HepG2 (cell line): ENCODE measurements around the gene CFAP100. TPM values are rescaled to one million over a fixed set of nuclear protein-coding genes. Genes with fewer than 3 reads are reported as not detected.

Source experiments
- ATAC-seq: fragments of 200-7000 bp; cut with Tn5 transposase; 3 replicates; pipeline ENCODE4 v1.9.1; 2020; ENCODE audit warnings: mild to moderate bottlenecking, moderate library complexity
- BruUV-seq: library from RNA; stranded (reverse); fragments of 400-500 nt; replicated peaks from 2 replicates; lab custom pipeline; 2021; lab: Mats Ljungman, UMichigan
- CTCF ChIA-PET: fragments of 300-600 bp; formaldehyde crosslinking; extraction: SDS; loops from one replicate; lab custom pipeline; 2021; ENCODE audit warnings: low total read pairs, inconsistent platforms, low intra/inter-chr PET ratio; lab: Yijun Ruan, JAX
- POLR2A ChIA-PET: fragments of 350-600 bp; sonication (Branson Sonifier 250); formaldehyde crosslinking; loops from one replicate; lab custom pipeline; 2020; ENCODE audit warnings: antibody characterized with exemption, inconsistent platforms; lab: Yijun Ruan, JAX
- DNase-seq: peaks from one replicate; pipeline ENCODE4 v3.0.0-alpha.2; 2015; ENCODE audit warnings: low spot score
- FAIRE-seq: peaks from 3 replicates; lab custom pipeline; 2011; peaks lifted over from hg19 to GRCh38; lab: Jason Lieb, UNC
- H2AFZ ChIP-seq: one replicate; pipeline ENCODE4 v1.6.1; 2011; ENCODE audit warnings: low read length, inconsistent platforms
- H3K27ac ChIP-seq: fragments of 300-600 bp; 3 replicates; pipeline ENCODE4 v1.8.0; 2011; ENCODE audit warnings: mixed run types, mild to moderate bottlenecking, mixed read lengths, low read length, inconsistent platforms; ENCODE audit not compliant: insufficient read depth; ENCODE audit errors: extremely low read length
- H3K27me3 ChIP-seq, 2 experiments: fragments of 200-600 bp in 1 of 2; 2 replicates in 1 of 2; 3 replicates in 1 of 2; pipeline versions ENCODE4 v1.6.0 to v1.8.0; 2011; ENCODE audit warnings: low read length in 2 of 2, mild to moderate bottlenecking in 2 of 2, moderate library complexity in 2 of 2, inconsistent platforms in 1 of 2; ENCODE audit not compliant: insufficient read depth in 2 of 2, control insufficient read depth in 1 of 2
- H3K36me3 ChIP-seq, 2 experiments: fragments of 200-600 bp in 1 of 2; replicated peaks in 1 of 2; 2 replicates in 1 of 2; 3 replicates in 1 of 2; pipeline versions ENCODE4 v1.5.1 to v1.8.0; 2011; ENCODE audit warnings: low read length in 2 of 2, inconsistent platforms in 1 of 2; ENCODE audit not compliant: insufficient read depth in 2 of 2, control insufficient read depth in 1 of 2
- H3K4me1 ChIP-seq: 2 replicates; pipeline ENCODE4 v1.5.1; 2012; ENCODE audit warnings: low read length, inconsistent platforms; ENCODE audit not compliant: insufficient read depth
- H3K4me2 ChIP-seq: 2 replicates; pipeline ENCODE4 v1.6.0; 2011; ENCODE audit warnings: low read depth, low read length, inconsistent platforms
- H3K4me3 ChIP-seq, 3 experiments: fragments of 200-600 bp in 1 of 3; sonication (generic), shearing (Covaris generic) in 1 of 3; replicated peaks in 1 of 3; 2 replicates each; pipeline ENCODE4 v1.5.1; 2011 to 2016; ENCODE audit warnings: low read length in 3 of 3, inconsistent platforms in 2 of 3, low read depth in 2 of 3, mild to moderate bottlenecking in 2 of 3, control low read depth in 1 of 3, mixed read lengths in 1 of 3; ENCODE audit not compliant: insufficient read depth in 1 of 3
- H3K79me2 ChIP-seq: one replicate; pipeline ENCODE4 v1.6.1; 2011; ENCODE audit warnings: low read length, inconsistent platforms; ENCODE audit not compliant: insufficient read depth
- H3K9ac ChIP-seq: 2 replicates; pipeline ENCODE4 v1.6.0; 2011; ENCODE audit warnings: mild to moderate bottlenecking, low read depth, low read length, inconsistent platforms; ENCODE audit not compliant: insufficient read depth
- H3K9me3 ChIP-seq: 2 replicates; pipeline ENCODE4 v1.5.1; 2012; ENCODE audit warnings: mild to moderate bottlenecking, low read length
- H4K20me1 ChIP-seq: 2 replicates; pipeline ENCODE4 v1.6.0; 2011; ENCODE audit warnings: inconsistent platforms, mild to moderate bottlenecking, low read length, moderate library complexity; ENCODE audit not compliant: insufficient read depth
- AGO1 ChIP-seq: fragments of 200-400 bp; formaldehyde crosslinking; IDR thresholded peaks from 2 replicates; pipeline ENCODE4 v1.6.1; 2017; ENCODE audit warnings: mild to moderate bottlenecking, low read depth, low read length, moderate library complexity; ENCODE audit not compliant: poor library complexity, severe bottlenecking
- ELF4 ChIP-seq: sonication (generic); formaldehyde crosslinking; IDR thresholded peaks from 2 replicates; pipeline ENCODE4 v1.5.0; 2020; ENCODE audit warnings: missing genetic modification reagents, mild to moderate bottlenecking, moderate library complexity, borderline replicate concordance
- GPBP1L1 ChIP-seq: sonication (generic); formaldehyde crosslinking; IDR thresholded peaks from 2 replicates; pipeline ENCODE4 v1.5.0; 2020; ENCODE audit warnings: mild to moderate bottlenecking, missing genetic modification reagents
- HMG20B ChIP-seq: conservative IDR thresholded peaks from 2 replicates; pipeline ENCODE4 v1.6.1; 2016; ENCODE audit warnings: missing genetic modification reagents, missing compliant biosample characterization
- HOMEZ ChIP-seq: IDR thresholded peaks from 2 replicates; pipeline ENCODE4 v1.6.1; 2016; ENCODE audit warnings: low read depth
- KMT2B ChIP-seq: IDR thresholded peaks from 2 replicates; pipeline ENCODE4 v1.6.1; 2016; ENCODE audit warnings: missing genetic modification reagents, missing compliant biosample characterization
- MAFK ChIP-seq, 2 experiments: IDR thresholded peaks in 1 of 2; conservative IDR thresholded peaks in 1 of 2; 2 replicates each; pipeline ENCODE4 v1.6.1; 2011; ENCODE audit warnings: improper control_type of control experiment in 2 of 2, low read length in 2 of 2
- PAF1 ChIP-seq: IDR thresholded peaks from 2 replicates; pipeline ENCODE4 v1.6.1; 2016; ENCODE audit warnings: missing genetic modification reagents, missing compliant biosample characterization
- POLR2AphosphoS5 ChIP-seq: IDR thresholded peaks from 2 replicates; pipeline ENCODE4 v1.6.1; 2012; ENCODE audit warnings: low read depth, low read length
- RFX1 ChIP-seq: fragments of 450-650 bp; IDR thresholded peaks from 2 replicates; pipeline ENCODE4 v1.6.1; 2017
- SIX4 ChIP-seq: sonication (generic); formaldehyde crosslinking; IDR thresholded peaks from 2 replicates; pipeline ENCODE4 v1.4.0; 2020; ENCODE audit warnings: missing genetic modification reagents
- SNAPC5 ChIP-seq: sonication (generic); formaldehyde crosslinking; IDR thresholded peaks from 2 replicates; pipeline ENCODE4 v1.8.1; 2023; ENCODE audit warnings: mild to moderate bottlenecking, missing genetic modification reagents, borderline replicate concordance
- SP140L ChIP-seq: sonication (generic); formaldehyde crosslinking; IDR thresholded peaks from 2 replicates; pipeline ENCODE4 v1.4.0; 2020; ENCODE audit warnings: missing genetic modification reagents, borderline replicate concordance
- ZFP62 ChIP-seq: sonication (generic); formaldehyde crosslinking; IDR thresholded peaks from 2 replicates; pipeline ENCODE4 v1.4.0; 2020; ENCODE audit warnings: missing genetic modification reagents
- ZNF18 ChIP-seq: sonication (generic); formaldehyde crosslinking; IDR thresholded peaks from 2 replicates; pipeline ENCODE4 v1.8.0; 2022; ENCODE audit warnings: mild to moderate bottlenecking, missing genetic modification reagents; ENCODE audit not compliant: insufficient replicate concordance
- ZNF263 ChIP-seq: sonication (generic); formaldehyde crosslinking; IDR thresholded peaks from 2 replicates; pipeline ENCODE4 v1.4.0; 2020; ENCODE audit warnings: missing genetic modification reagents
- ZNF274 ChIP-seq: sonication (generic); formaldehyde crosslinking; IDR thresholded peaks from 2 replicates; pipeline ENCODE4 v1.5.1; 2020; ENCODE audit warnings: mild to moderate bottlenecking, missing genetic modification reagents
- ZNF354B ChIP-seq: sonication (generic); formaldehyde crosslinking; IDR thresholded peaks from 2 replicates; pipeline ENCODE4 v1.8.0; 2022; ENCODE audit warnings: mild to moderate bottlenecking, missing genetic modification reagents
- ZNF569 ChIP-seq: sonication (generic); formaldehyde crosslinking; IDR thresholded peaks from 2 replicates; pipeline ENCODE4 v1.5.0; 2020; ENCODE audit warnings: mild to moderate bottlenecking, missing genetic modification reagents, moderate library complexity, borderline replicate concordance
- ZNF780A ChIP-seq: sonication (generic); formaldehyde crosslinking; IDR thresholded peaks from 2 replicates; pipeline ENCODE4 v1.8.0; 2022; ENCODE audit warnings: mild to moderate bottlenecking, missing genetic modification reagents, moderate library complexity
- WGBS: methylation state at CpG from one replicate; pipeline ENCODE4 v1.1.6; 2017; ENCODE audit warnings: low lambda C conversion rate; 5-methylcytosine and 5-hydroxymethylcytosine counted together
- in situ Hi-C: cut with HindIII; loops from 2 replicates; pipeline ENCODE4 v1.10.0; 2017; ENCODE audit warnings: low pct_unique_long_range_greater_than_20kb; ENCODE audit not compliant: extremely low pct_ligation_motif_present
- intact Hi-C: fragments of 100-400 bp; cut with micrococcal nuclease; formaldehyde crosslinking; loops from one replicate; pipeline ENCODE4 v1.10.0; 2022; ENCODE audit not compliant: unreplicated experiment
- polyA plus RNA-seq, 8 experiments: library from polyadenylated mRNA; depleted of rRNA in 3 of 8; stranded (reverse) in 7 of 8; unstranded in 1 of 8; fragments of >200 nt; fragmentation: Illumina TruSeq in 4 of 8; extraction: Trizol in 4 of 8; gene quantifications; 2 replicates each; pipeline versions ENCODE4 v1.2.1 to v1.2.3, GENCODE V29; 2011 to 2016; ENCODE audit warnings: low read depth in 4 of 8, missing spikeins in 1 of 8, mixed read lengths in 1 of 8; ENCODE audit not compliant: insufficient read depth in 1 of 8
- total RNA-seq, 5 experiments: library from RNA; depleted of rRNA; stranded (reverse); fragments of >200 nt; fragmentation: Illumina TruSeq; extraction: Trizol; gene quantifications; 2 replicates each; pipeline ENCODE4 v1.2.3, GENCODE V29; 2016; ENCODE audit warnings: low read depth in 1 of 5

The CFAP100 gene
- total and polyA plus RNA-seq, 2 of the 13 experiments (the other 11 are each of a cell fraction or from before 2014, with no cell fraction given): 0.32 TPM; not detected in 1

GRCh38 chr3:126361211-126361610 lies 33.5 kb upstream of the CFAP100 start:
- 56% methylated on average over 8 of the region's 9 CpGs for WGBS
- H3K9ac ChIP-seq: no peak overlapping the region
- FAIRE-seq (no peak), ATAC-seq (no peak), DNase-seq (no peak)
- no peaks in the 10 kb centered on the region for H3K9me3 ChIP-seq
- no peaks in the 10 kb centered on the region for H3K36me3 ChIP-seq
- no peak overlapping the region for H3K4me2 ChIP-seq
- H3K27ac ChIP-seq: no peak overlapping the region
- H2AFZ ChIP-seq: no peak overlapping the region
- no TSS peak for BruUV-seq
- in situ Hi-C loops: loop anchor here (25.0 kb wide), 1 partner anchor 224 kb away; no protein-coding TSS in a partner anchor
- ChIA-PET CTCF (no interaction called here), POLR2A (no interaction called here)
- H3K27me3 ChIP-seq: peaks cover 9 to 39% of the 10 kb centered on the region in 2 experiments; a peak in 4 of 5 replicates
- H3K4me3 ChIP-seq: no peak overlapping the region
- H3K4me1 ChIP-seq: peaks cover 25% of the 10 kb centered on the region
- TF ChIP-seq RFX1 (no peak), POLR2AphosphoS5 (no peak), ZNF274 (no peak), ZNF569 (CRISPR knock-in tag) (no peak), GPBP1L1 (CRISPR knock-in tag) (no peak), HOMEZ (CRISPR knock-in tag) (no peak), ZNF263 (no peak), ZNF354B (CRISPR knock-in tag) (no peak), SIX4 (no peak), MAFK (conservative IDR thresholded peaks at IDR 0.05 in 1 of 2, IDR thresholded peaks at IDR 0.05 in 1 of 2; ENCODE audit: low read length in 2 of 2) (no peak), SP140L (CRISPR knock-in tag) (no peak), PAF1 (no peak), ZNF18 (no peak), KMT2B (CRISPR knock-in tag) (no peak), ELF4 (no peak), ZNF780A (no peak), HMG20B (no peak), SNAPC5 (no peak), ZFP62 (CRISPR knock-in tag) (no peak), AGO1 (no peak)
- intact Hi-C loops: no loop called here
- no peaks in the 10 kb centered on the region for H3K79me2 ChIP-seq
- H4K20me1 ChIP-seq: no peaks in the 10 kb centered on the region
